ENCODE results near the gene TMCC3.

TMCC3 gene

GRCh38 chr12:94670898-94671297, 20.5 kb upstream of the TMCC3 start:
- no peak for TF ChIP-seq CTCF (IDR thresholded peaks at IDR 0.05)
- no peak overlapping the region for H3K27ac ChIP-seq
- intact Hi-C loops (cut with DNase I; ENCODE audit: low total_unique reads) = no loop called here

GRCh38 chr12:94670075-94670474, 19.7 kb upstream of the TMCC3 start:
- H3K4me1 ChIP-seq = peaks cover 0 to 16% (median 2%) of the 10 kb centered on the region in 4 donors
- H3K4me3 ChIP-seq = no peak overlapping the region
- no peak overlapping the region for H3K27ac ChIP-seq
- no peaks in the 10 kb centered on the region for H3K27me3 ChIP-seq
- intact Hi-C loops (cut with DNase I; ENCODE audit: low total_unique reads) = no loop called here
- no peak for TF ChIP-seq CTCF (IDR thresholded peaks at IDR 0.05)
- H3K36me3 ChIP-seq = no peaks in the 10 kb centered on the region
- H3K9me3 ChIP-seq = no peaks in the 10 kb centered on the region
- DNase-seq = no peak

More at GRCh38 chr12:94670898-94671297, 20.5 kb upstream of the TMCC3 start:
- H3K9me3 ChIP-seq = no peaks in the 10 kb centered on the region
- no peaks in the 10 kb centered on the region for H3K36me3 ChIP-seq
- no peaks in the 10 kb centered on the region for H3K27me3 ChIP-seq
- no peak overlapping the region for H3K4me3 ChIP-seq
- H3K4me1 ChIP-seq = peaks cover 0 to 17% (median 2%) of the 10 kb centered on the region in 4 donors
- DNase-seq = no peak

- Histone ChIP-seq H3K27me3 (no peaks in the 10 kb centered on the region), H3K27ac (no peak overlapping the region), H3K9me3 (no peaks in the 10 kb centered on the region), H3K4me3 (no peak overlapping the region), H3K4me1 (no peaks in the 10 kb centered on the region), H3K36me3 (no peaks in the 10 kb centered on the region)
- intact Hi-C loops (cut with DNase I; ENCODE audit: low total_unique reads) = no loop called here
- TF ChIP-seq CTCF (IDR thresholded peaks at IDR 0.05) = no peak
- DNase-seq = no peak
Measured at GRCh38 chr12:94667031-94667540, 16.7 kb upstream of the TMCC3 start.

GRCh38 chr12:94666158-94666557, 15.8 kb upstream of the TMCC3 start:
- H3K36me3 ChIP-seq = no peaks in the 10 kb centered on the region
- no peaks in the 10 kb centered on the region for H3K4me1 ChIP-seq
- no peak overlapping the region for H3K27ac ChIP-seq
- H3K4me3 ChIP-seq = no peak overlapping the region
- no peaks in the 10 kb centered on the region for H3K27me3 ChIP-seq
- TF ChIP-seq CTCF (IDR thresholded peaks at IDR 0.05) = no peak
- no peak for DNase-seq
- H3K9me3 ChIP-seq = no peaks in the 10 kb centered on the region
- intact Hi-C loops (cut with DNase I; ENCODE audit: low total_unique reads) = no loop called here

- intact Hi-C loops (cut with DNase I; ENCODE audit: low total_unique reads) = no loop called here
- no peaks in the 10 kb centered on the region for H3K27me3 ChIP-seq
- DNase-seq = peak in 1 of 2 donors; percentile 34
- no peaks in the 10 kb centered on the region for H3K36me3 ChIP-seq
- no peaks in the 10 kb centered on the region for H3K9me3 ChIP-seq
- no peak for TF ChIP-seq CTCF (IDR thresholded peaks at IDR 0.05)
- H3K27ac ChIP-seq = no peak overlapping the region
- H3K4me1 ChIP-seq = peaks cover 0 to 5% (median 0%) of the 10 kb centered on the region in 4 donors
- no peak overlapping the region for H3K4me3 ChIP-seq
Measured at GRCh38 chr12:94663702-94664101, 13.3 kb upstream of the TMCC3 start.

- H3K4me1 ChIP-seq = peaks cover 0 to 5% (median 0%) of the 10 kb centered on the region in 4 donors
- no peaks in the 10 kb centered on the region for H3K36me3 ChIP-seq
- H3K27me3 ChIP-seq = no peaks in the 10 kb centered on the region
- no peaks in the 10 kb centered on the region for H3K9me3 ChIP-seq
- H3K4me3 ChIP-seq = no peak overlapping the region
- DNase-seq = no peak
- no peak for TF ChIP-seq CTCF (IDR thresholded peaks at IDR 0.05)
- intact Hi-C loops (cut with DNase I; ENCODE audit: low total_unique reads) = no loop called here
- H3K27ac ChIP-seq = no peak overlapping the region
Measured at GRCh38 chr12:94663071-94663470, 12.7 kb upstream of the TMCC3 start.

Data from tibial artery (tissue), 4 donors.